22Rv1 (cell line): ENCODE results near the gene SLC7A5.

Experiments
- CTCF ChIP-seq: fragments of 450-650 bp; IDR thresholded peaks from 2 replicates; pipeline ENCODE4 v1.5.1; 2017; ENCODE audit warnings: mild to moderate bottlenecking
- ZFX ChIP-seq: fragments of 450-650 bp; IDR thresholded peaks from 2 replicates; pipeline ENCODE4 v1.6.1; 2017; ENCODE audit warnings: antibody characterized with exemption, borderline replicate concordance

- no peak for TF ChIP-seq CTCF
- TF ChIP-seq ZFX: no peak
These were observed 22.5 kb upstream of the SLC7A5 start for GRCh38 chr16:87891764-87892163.
